HG02610 (cell line): ENCODE measurements around the gene ROPN1.
"Not testable (repeated sequence)": the region's sequence is repeated elsewhere in the genome, so short reads cannot be mapped to it uniquely, and the experiment has no call there.

ENCODE experiments used
- ATAC-seq: cut with Tn5 transposase; IDR thresholded peaks from one replicate; pipeline ENCODE4 v1.9.1; 2021; ENCODE audit warnings: mild to moderate bottlenecking, moderate library complexity; ENCODE audit not compliant: unreplicated experiment

Gene ROPN1

DNA sequence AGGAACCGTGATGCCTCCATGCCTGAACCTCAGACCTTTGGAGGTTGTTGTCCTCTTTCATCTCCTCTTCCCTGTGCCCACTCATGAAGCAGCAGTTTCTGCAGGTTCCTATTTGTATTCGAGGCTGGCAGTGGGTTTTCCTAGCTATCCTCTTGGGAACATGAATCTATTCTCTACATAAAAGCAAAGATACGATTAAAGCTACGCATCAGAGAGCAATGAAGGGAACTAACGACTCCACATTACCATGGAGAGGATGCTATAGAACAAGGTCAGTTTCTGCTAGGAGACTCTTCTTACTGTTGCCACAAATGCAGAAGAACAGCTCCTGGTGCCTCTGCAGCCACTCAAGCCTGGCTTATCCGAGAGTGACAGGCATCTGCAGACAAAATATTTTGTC lies 9.4 kb upstream of the ROPN1 start:
- ATAC-seq: not testable (repeated sequence)

DNA sequence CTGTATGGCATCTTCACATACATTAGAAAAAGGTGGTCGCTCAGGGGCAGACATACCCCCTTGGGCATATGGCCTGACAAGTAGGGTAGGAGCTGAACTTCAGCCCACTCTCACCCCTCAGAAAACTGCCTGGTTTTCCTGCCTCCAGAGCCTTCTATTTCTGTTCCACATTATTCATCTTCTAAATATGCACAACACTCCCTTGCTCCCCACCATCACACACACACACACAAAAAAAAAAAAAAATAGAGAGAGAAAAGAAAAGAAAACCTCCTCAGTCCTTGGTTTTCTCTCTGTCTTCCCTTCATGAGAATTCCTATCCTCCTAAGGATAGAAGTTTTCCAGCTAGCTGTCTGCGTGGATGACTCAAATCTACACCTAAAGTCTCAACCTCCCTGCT lies 5.6 kb upstream of the ROPN1 start:
- ATAC-seq: no peak

DNA sequence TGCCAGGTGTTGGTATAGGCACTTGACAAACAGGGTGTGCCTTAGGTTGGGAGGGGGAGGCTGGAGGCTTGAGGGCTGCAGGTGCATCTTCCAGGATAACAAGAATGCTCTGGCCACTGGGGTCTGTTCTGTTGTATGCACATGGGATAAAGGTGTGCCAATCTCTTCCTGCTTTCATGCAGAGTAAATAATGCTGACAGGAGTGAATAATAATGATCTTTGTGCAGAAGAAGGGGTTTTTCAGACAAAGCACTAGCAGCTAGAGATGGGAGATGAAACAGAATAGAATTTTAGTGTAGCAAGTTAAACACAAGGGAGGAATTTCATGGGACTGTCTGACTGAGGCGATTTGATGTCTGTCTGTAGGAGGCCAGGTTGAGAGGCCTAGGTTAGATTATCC lies 1.9 kb upstream of the ROPN1 start:
- no peak for ATAC-seq

DNA sequence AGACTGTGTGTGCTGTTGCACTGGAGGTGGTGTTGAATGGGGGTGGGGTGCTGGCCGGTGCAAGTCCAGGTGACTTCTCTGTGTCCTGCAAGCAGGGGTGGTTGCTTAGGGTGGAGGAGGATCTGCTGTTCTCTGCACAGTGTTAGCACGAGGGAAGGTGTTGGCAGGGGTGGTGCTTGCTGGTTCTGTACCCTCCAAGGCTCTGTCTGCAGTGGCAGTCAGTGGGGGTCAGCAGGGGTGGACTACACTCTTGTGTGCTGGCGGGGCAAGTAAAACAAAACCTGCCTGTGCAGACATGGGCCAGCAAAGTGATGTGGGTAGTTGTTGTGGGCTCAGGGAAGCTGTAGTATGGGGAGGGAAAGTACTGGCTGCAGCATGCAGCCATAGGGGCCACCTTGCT lies 5.5 kb downstream of the ROPN1 start:
- no peak for ATAC-seq

- no peak for ATAC-seq
Measured at GRCh38 chr3:123984957-123985356, 7.0 kb downstream of the ROPN1 start.

- no peak for ATAC-seq
Measured at GRCh38 chr3:123984350-123984749, 7.6 kb downstream of the ROPN1 start.

- ATAC-seq: not testable (repeated sequence)
Measured at GRCh38 chr3:123981317-123981716, 10.6 kb downstream of the ROPN1 start.

DNA sequence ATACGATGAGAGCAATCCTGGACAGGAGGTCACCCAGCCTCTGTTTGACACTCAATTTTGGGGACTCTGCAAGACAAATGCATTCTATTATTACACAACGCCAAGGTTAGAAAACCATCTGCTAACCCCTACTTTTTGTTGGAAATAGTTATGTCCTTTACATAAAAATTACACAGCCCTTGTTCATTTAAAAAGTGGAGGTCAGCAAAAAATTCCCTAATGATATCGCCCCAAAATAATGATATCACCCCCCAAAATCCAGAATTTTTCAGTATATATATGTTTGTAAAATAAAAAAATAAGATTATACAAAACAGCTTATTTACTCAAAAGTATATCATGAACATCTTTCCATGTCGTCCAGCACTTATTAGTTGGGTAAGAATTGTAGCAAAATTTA lies 11.4 kb downstream of the ROPN1 start:
- no peak for ATAC-seq

- ATAC-seq: peak; percentile 50
Measured at GRCh38 chr3:123979525-123980501, 12.1 kb downstream of the ROPN1 start.

DNA sequence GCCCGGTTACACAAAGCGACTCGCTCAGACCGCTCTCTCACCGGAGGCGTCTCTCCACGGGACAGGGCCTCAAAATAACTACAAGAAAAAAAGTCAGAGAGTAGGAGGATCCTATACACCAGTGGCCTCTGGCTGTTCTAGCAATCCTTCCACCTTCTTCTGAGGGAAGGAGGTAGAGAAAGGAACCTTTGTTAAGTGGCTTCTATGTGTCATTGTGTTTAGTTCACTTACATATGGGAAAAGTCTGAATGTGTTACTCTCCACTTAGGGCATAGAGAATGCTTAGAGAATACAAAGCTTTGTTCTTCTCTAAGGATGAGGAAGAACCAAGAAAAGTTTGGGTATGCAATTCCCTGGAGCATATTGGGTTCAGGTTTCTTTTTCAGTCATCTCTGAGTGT lies 15.0 kb downstream of the ROPN1 start:
- not testable (repeated sequence) for ATAC-seq

GRCh38 chr3:123976181-123976898 lies 15.6 kb downstream of the ROPN1 start:
- not testable (repeated sequence) for ATAC-seq

DNA sequence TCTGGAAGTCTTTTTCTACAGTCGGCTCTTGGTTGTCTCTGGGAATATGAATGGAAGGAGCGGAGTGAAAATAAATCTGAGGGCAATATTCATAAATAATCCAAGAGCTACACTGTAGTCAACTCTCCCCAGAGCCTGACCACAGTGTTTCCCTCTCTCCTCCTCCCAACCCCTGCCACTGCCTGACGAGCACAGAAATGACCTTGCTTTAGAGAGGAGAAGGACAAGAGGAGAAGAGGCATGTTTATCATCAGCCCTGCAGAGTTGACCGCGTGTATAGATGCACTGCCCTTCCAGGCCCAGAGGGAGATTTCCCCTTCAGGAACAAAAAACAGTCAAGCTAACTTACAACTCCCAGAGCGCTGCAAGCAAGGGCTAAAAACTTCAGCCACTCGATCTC lies 16.9 kb downstream of the ROPN1 start:
- not testable (repeated sequence) for ATAC-seq

- no peak for ATAC-seq
Measured at GRCh38 chr3:123971406-123971805, 20.5 kb downstream of the ROPN1 start.

- not testable (repeated sequence) for ATAC-seq
Measured at GRCh38 chr3:123967260-123967659, 24.7 kb downstream of the ROPN1 start.

DNA sequence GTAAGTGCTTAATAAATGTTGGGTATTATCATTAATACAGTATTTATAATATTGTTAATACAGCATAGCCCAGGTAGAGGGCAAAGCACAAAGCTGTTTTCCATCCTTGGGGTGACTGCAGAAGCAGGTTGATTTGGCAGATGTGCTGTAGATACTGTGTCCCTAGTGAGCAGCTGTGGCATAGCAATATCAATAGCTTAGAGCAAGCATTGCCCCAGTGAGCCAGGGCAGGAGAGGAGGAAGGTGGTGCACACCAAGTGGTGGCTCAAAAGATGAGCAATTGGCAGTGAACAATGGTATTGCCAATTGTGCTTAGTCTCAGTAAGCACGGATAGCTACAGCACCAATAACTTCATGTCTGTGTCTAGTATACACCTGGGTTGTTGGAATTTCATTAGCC lies 25.1 kb downstream of the ROPN1 start:
- not testable (repeated sequence) for ATAC-seq

GRCh38 chr3:123964793-123965192 lies 27.1 kb downstream of the ROPN1 start:
- not testable (repeated sequence) for ATAC-seq

DNA sequence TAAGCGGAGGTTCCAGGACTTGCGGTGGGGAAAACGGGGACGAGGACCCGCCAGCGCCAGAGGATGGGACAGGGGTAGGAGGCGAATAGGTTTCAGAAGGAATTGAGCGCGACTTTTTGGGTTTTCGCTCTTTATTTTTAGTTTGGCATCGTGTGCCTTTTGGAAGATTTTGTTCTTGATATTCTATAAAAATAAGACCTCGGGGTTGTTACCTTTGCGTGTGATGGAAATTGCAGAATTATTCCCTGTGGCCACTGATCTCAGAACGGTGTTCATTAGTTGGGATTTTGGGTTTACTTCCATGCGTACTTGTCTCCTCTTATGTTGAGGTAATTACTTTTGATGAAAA lies 30.4 kb downstream of the ROPN1 start:
- no peak for ATAC-seq

DNA sequence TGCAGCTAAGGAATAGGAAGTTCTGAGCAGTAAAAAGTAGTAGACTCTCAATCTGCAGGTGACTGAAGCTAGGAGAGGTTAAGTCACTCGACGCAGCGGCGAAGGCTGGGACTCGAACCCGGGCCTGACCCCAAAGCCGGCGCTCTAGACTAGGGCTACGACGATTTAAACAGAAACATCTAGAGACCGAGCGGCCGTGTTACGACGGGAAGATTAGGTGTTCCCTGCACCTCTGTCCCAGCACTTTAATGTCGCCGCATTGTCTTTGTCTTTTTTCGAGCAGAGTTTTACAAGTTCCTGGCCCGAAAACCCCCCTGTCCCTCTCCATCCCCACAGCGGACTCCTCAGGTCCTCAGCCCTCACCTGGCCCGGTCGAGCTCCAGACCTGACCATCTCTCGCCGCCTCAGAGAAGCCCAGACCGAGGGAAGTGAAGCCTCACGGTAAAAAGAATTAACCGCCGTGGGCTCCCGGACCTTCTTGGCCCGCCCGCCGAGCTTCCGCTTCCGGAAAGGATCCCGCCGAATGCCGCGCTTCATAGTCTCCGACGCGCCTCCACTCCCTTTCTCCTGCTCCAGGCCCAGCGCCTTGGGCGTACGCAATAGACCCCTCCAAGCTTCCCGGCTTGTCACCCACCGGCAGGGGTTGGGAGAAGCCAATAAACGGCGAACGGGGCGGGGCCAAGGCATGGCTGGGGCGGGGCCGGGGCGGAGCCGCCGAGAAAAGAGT lies 31.0 kb downstream of the ROPN1 start, which contains the start of gene CCDC14:
Gene CCDC14, minus strand, starts transcription at position 449 of the 727 bp plus-strand sequence. Its CDS starts 56 bp downstream, at position 393.
- peak; percentile 87 for ATAC-seq

DNA sequence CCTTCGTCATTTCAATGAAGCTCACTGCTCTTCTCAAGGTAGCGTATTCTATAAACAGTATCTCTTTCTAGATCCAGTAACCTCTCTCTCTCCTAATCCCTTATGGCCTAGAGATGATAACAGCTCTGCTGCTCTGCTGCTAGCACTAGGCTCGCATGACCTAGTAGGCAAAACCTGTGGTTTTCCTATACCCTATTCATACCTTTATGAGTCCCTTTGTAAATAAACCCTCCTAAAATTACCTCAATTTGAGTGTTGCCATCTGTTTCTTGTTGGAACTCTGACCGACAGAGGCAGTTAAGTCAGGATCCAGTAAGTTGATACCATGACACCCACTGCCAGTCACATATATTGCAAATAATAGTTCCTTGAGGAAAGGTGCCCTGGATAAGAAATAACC lies 38.2 kb downstream of the ROPN1 start:
- ATAC-seq: peak; percentile 87

GRCh38 chr3:123952844-123953520 lies 38.9 kb downstream of the ROPN1 start:
- ATAC-seq: peak; percentile 42
